ENCODE measurements around the gene DGKH. TPM values are rescaled to one million over a fixed set of nuclear protein-coding genes. Genes with fewer than 3 reads are reported as not detected.

The DGKH gene
- total RNA-seq, 4 donors from 2014 or later = 5.7 to 24.0 (median 15.0) TPM

DNA sequence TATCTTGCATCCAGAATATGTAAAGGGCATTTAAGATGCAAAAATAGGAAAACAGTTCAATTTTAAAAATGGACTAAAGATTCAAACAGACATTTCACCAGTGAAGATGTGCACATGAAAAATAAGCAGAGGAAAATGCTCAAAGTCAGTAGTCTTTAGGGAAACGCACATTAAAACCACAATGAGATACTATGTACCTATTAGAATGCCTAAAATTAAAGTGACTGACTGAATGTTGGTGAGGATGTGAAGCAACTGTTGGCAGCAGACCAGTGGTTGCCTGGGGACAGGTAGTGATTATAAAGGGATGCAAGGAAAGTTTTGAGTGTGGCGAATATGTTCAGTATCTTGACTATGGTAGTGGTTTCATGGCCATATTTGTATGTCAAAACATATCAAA, 75.2 kb downstream of the DGKH start:
- no peak overlapping the region for H3K27ac ChIP-seq
- TF ChIP-seq, protein P1, sequence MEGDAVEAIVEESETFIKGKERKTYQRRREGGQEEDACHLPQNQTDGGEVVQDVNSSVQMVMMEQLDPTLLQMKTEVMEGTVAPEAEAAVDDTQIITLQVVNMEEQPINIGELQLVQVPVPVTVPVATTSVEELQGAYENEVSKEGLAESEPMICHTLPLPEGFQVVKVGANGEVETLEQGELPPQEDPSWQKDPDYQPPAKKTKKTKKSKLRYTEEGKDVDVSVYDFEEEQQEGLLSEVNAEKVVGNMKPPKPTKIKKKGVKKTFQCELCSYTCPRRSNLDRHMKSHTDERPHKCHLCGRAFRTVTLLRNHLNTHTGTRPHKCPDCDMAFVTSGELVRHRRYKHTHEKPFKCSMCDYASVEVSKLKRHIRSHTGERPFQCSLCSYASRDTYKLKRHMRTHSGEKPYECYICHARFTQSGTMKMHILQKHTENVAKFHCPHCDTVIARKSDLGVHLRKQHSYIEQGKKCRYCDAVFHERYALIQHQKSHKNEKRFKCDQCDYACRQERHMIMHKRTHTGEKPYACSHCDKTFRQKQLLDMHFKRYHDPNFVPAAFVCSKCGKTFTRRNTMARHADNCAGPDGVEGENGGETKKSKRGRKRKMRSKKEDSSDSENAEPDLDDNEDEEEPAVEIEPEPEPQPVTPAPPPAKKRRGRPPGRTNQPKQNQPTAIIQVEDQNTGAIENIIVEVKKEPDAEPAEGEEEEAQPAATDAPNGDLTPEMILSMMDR (IDR thresholded peaks at IDR 0.05) = no peak
- no peak for TF ChIP-seq POLR2A (IDR thresholded peaks at IDR 0.05)
- intact Hi-C loops (cut with DNase I) = no loop called here
- DNase-seq = no peak
- H3K4me1 ChIP-seq = no peaks in the 10 kb centered on the region
- H3K4me3 ChIP-seq = no peak overlapping the region
- no peaks in the 10 kb centered on the region for H3K9me3 ChIP-seq
- WGBS, 2 donors = 80 to 89% methylated on average over 2 of the region's 2 CpGs
- H3K36me3 ChIP-seq = peaks cover 0 to 15% (median 0%) of the 10 kb centered on the region in 3 donors
- no peaks in the 10 kb centered on the region for H3K27me3 ChIP-seq

- H3K36me3 ChIP-seq = peaks cover 0 to 30% (median 3%) of the 10 kb centered on the region in 3 donors
- H3K9me3 ChIP-seq = no peaks in the 10 kb centered on the region
- H3K27ac ChIP-seq = no peak overlapping the region
- no peaks in the 10 kb centered on the region for H3K27me3 ChIP-seq
- H3K4me3 ChIP-seq = no peak overlapping the region
- TF ChIP-seq, protein P1 (IDR thresholded peaks at IDR 0.05) = no peak
- no peak for TF ChIP-seq POLR2A (IDR thresholded peaks at IDR 0.05)
- H3K4me1 ChIP-seq = no peaks in the 10 kb centered on the region
- intact Hi-C loops (cut with DNase I) = no loop called here
- no peak for DNase-seq
- 91 to 94% methylated on average over 2 of the region's 2 CpGs for WGBS, 2 donors
Measured at GRCh38 chr13:42125046-42125445, 76.6 kb downstream of the DGKH start.

- 96 to 98% methylated on average over 3 of the region's 3 CpGs for WGBS, 2 donors
Measured at GRCh38 chr13:42127047-42127446, 78.6 kb downstream of the DGKH start.

DNA sequence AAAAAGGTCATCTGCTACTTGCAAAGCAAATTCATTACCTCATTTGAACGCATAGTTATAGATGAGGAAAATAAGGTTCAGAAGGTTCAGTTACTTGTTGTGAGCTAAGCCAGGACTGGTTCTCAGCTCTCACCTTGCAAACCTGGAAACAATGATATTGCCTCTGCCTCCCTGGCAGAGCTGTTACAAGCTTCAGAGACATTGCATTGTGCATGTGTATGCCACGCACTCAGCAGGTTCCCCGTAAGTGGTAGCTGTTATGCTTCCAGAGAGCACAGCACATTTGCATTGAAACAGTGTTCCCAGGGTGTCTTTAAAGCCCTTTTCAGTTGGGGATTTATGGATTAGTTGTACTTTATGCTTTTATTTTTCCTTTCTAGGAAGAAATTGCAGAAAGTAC, 80.6 kb downstream of the DGKH start:
- TF ChIP-seq, protein P1 (IDR thresholded peaks at IDR 0.05) = no peak
- TF ChIP-seq POLR2A (IDR thresholded peaks at IDR 0.05) = no peak
- Histone ChIP-seq H3K27ac (no peak overlapping the region), H3K4me1 (no peaks in the 10 kb centered on the region), H3K9me3 (no peaks in the 10 kb centered on the region), H3K4me3 (no peak overlapping the region), H3K27me3 (no peaks in the 10 kb centered on the region), H3K36me3 (peaks cover 0 to 63% (median 3%) of the 10 kb centered on the region in 3 donors)
- WGBS, 2 donors = 76 to 82% methylated on average over 3 of the region's 3 CpGs
- intact Hi-C loops (cut with DNase I) = no loop called here
- no peak for DNase-seq

More at GRCh38 chr13:42127047-42127446, 78.6 kb downstream of the DGKH start:
- H3K27ac ChIP-seq = no peak overlapping the region
- H3K27me3 ChIP-seq = no peaks in the 10 kb centered on the region
- H3K4me1 ChIP-seq = no peaks in the 10 kb centered on the region
- H3K9me3 ChIP-seq = no peaks in the 10 kb centered on the region
- TF ChIP-seq, protein P1 (IDR thresholded peaks at IDR 0.05) = no peak
- no peak for TF ChIP-seq POLR2A (IDR thresholded peaks at IDR 0.05)
- peaks cover 0 to 48% (median 3%) of the 10 kb centered on the region in 3 donors for H3K36me3 ChIP-seq
- no peak for DNase-seq
- H3K4me3 ChIP-seq = no peak overlapping the region
- intact Hi-C loops (cut with DNase I) = no loop called here

GRCh38 chr13:42136518-42136917, 88.1 kb downstream of the DGKH start:
- peaks cover 0 to 45% (median 0%) of the 10 kb centered on the region in 3 donors for H3K36me3 ChIP-seq
- no peak overlapping the region for H3K27ac ChIP-seq
- TF ChIP-seq, protein P1 (IDR thresholded peaks at IDR 0.05) = no peak
- no peak for TF ChIP-seq POLR2A (IDR thresholded peaks at IDR 0.05)
- DNase-seq = no peak
- H3K4me1 ChIP-seq = peaks cover 0 to 4% (median 0%) of the 10 kb centered on the region in 3 donors
- H3K9me3 ChIP-seq = no peaks in the 10 kb centered on the region
- WGBS, 2 donors = 90 to 95% methylated on average over 3 of the region's 3 CpGs
- intact Hi-C loops (cut with DNase I) = no loop called here
- no peak overlapping the region for H3K4me3 ChIP-seq
- no peaks in the 10 kb centered on the region for H3K27me3 ChIP-seq
